ENCODE measurements around the gene ATP10A.

The ATP10A gene

DNA sequence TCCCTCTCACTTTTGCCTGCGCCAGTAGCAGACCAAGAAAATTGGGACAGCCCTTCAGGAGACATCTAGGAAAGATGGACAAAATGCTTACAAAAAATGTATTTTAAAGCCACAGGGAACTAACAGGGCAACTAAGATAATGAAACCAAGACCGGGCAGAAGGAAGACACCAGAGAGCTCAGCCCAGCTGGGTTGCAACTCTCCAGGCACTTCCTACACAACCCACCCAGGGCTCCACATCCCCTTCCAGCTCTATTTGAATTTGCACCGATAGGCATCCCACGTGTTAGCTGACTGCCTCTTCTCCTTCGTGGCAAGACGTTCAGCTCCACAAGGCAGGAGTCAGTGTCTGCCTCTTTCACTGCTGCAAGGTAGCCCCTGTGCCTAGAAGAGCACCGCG, 6.6 kb upstream of the ATP10A start:
- TF ChIP-seq, protein P1, sequence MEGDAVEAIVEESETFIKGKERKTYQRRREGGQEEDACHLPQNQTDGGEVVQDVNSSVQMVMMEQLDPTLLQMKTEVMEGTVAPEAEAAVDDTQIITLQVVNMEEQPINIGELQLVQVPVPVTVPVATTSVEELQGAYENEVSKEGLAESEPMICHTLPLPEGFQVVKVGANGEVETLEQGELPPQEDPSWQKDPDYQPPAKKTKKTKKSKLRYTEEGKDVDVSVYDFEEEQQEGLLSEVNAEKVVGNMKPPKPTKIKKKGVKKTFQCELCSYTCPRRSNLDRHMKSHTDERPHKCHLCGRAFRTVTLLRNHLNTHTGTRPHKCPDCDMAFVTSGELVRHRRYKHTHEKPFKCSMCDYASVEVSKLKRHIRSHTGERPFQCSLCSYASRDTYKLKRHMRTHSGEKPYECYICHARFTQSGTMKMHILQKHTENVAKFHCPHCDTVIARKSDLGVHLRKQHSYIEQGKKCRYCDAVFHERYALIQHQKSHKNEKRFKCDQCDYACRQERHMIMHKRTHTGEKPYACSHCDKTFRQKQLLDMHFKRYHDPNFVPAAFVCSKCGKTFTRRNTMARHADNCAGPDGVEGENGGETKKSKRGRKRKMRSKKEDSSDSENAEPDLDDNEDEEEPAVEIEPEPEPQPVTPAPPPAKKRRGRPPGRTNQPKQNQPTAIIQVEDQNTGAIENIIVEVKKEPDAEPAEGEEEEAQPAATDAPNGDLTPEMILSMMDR (conservative IDR thresholded peaks at IDR 0.05; ENCODE audit: control insufficient read depth, insufficient read depth, low read depth, low read length): no peak
- no peak overlapping the region for H3K4me3 ChIP-seq (ENCODE audit: control insufficient read depth, low read depth, low read length)
- DNase-seq (ENCODE audit: low read depth): no peak

GRCh38 chr15:25866874-25867273, 3.7 kb upstream of the ATP10A start:
- DNase-seq (ENCODE audit: low read depth): no peak
- TF ChIP-seq, protein P1 (conservative IDR thresholded peaks at IDR 0.05; ENCODE audit: control insufficient read depth, insufficient read depth, low read depth, low read length): no peak
- H3K4me3 ChIP-seq (ENCODE audit: control insufficient read depth, low read depth, low read length): no peak overlapping the region

DNA sequence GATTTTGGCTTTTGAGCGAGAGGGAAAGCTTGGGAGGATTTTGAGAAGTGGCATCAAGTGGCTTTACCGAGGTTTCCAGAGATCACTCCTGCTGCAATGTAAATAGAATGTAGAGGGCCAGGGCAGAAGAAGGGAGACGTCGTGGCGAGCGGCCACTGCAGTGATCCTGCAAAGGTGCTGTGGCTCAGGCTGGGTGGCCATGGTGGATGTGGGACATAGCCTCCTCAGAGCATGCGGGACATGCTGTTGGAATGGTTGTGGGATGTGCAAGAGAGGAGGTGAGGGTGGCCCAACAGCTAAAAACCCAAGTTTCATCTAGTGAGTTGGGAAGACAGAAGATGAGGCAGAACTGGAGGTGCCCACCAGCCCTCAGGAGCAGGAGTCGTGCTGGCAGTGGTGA, 3.1 kb upstream of the ATP10A start:
- no peak for DNase-seq (ENCODE audit: low read depth)
- no peak overlapping the region for H3K4me3 ChIP-seq (ENCODE audit: control insufficient read depth, low read depth, low read length)
- TF ChIP-seq, protein P1 (conservative IDR thresholded peaks at IDR 0.05; ENCODE audit: control insufficient read depth, insufficient read depth, low read depth, low read length): no peak

DNA sequence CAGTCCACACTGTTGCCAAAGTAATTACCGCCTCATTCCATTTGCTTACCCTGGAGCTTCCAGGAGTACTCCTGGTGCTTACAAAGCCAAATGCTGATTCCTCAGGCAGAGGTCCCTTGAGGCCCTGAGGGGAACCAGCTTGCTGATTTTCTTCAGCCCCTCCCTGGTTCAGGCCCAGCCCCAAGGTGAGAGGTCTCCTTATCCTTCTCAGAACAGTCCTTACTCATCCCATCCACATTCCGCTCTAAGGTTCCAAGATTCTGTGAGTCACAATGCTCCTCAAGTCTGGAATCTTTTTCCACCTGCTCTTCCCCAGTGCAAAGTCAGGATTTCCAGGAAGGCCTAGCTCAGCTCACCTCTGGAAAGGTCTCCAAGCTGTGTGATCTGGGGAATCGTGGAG, 1.8 kb upstream of the ATP10A start:
- TF ChIP-seq, protein P1 (conservative IDR thresholded peaks at IDR 0.05; ENCODE audit: control insufficient read depth, insufficient read depth, low read depth, low read length): no peak
- DNase-seq (ENCODE audit: low read depth): peak; percentile 42
- H3K4me3 ChIP-seq (ENCODE audit: control insufficient read depth, low read depth, low read length): no peak overlapping the region

GRCh38 chr15:25863968-25864580, 947 bp upstream of the ATP10A start:
- no peak for DNase-seq (ENCODE audit: low read depth)
- TF ChIP-seq, protein P1 (conservative IDR thresholded peaks at IDR 0.05; ENCODE audit: control insufficient read depth, insufficient read depth, low read depth, low read length): no peak
- no peak overlapping the region for H3K4me3 ChIP-seq (ENCODE audit: control insufficient read depth, low read depth, low read length)

GRCh38 chr15:25862472-25863110, 536 bp downstream of the ATP10A start:
- peak; percentile 24 for DNase-seq (ENCODE audit: low read depth)
- H3K4me3 ChIP-seq (ENCODE audit: control insufficient read depth, low read depth, low read length): peak overlapping the region; percentile 53
- TF ChIP-seq, protein P1 (conservative IDR thresholded peaks at IDR 0.05; ENCODE audit: control insufficient read depth, insufficient read depth, low read depth, low read length): no peak

All from fibroblast of mammary gland (primary cell).